NCI-H748 treated with DMSO at 0.1 percent for 48 hours (cell line): ENCODE measurements around the gene MANSC4.

Source experiments
- DNase-seq: peaks from one replicate; lab custom pipeline; 2025; lab: John Stamatoyannopoulos, UW

The MANSC4 gene

GRCh38 chr12:27779920-27780611 is at the start of gene MANSC4, which contains the start of gene KLHL42:
TSS of gene MANSC4 (minus strand) at chr12:27780236. CDS start at chr12:27771276, 8,960 bp downstream.
TSS of gene KLHL42 (plus strand) at chr12:27780233. CDS start at chr12:27780331, 98 bp downstream.
- peak; percentile 2 for DNase-seq

GRCh38 chr12:27828196-27828595 is 48.2 kb upstream of the MANSC4 start:
- no peak for DNase-seq

- no peak for DNase-seq
Measured at GRCh38 chr12:27826076-27826475, 46.0 kb upstream of the MANSC4 start.

GRCh38 chr12:27824126-27824842 is 44.2 kb upstream of the MANSC4 start:
- no peak for DNase-seq

- no peak for DNase-seq
Measured at GRCh38 chr12:27823038-27823437, 43.0 kb upstream of the MANSC4 start.

GRCh38 chr12:27822076-27822712 is 42.2 kb upstream of the MANSC4 start:
- DNase-seq = no peak

- DNase-seq = peak; percentile 50
Measured at GRCh38 chr12:27821259-27821973, 41.4 kb upstream of the MANSC4 start.

GRCh38 chr12:27820564-27820963 is 40.5 kb upstream of the MANSC4 start:
- no peak for DNase-seq

- DNase-seq = peak; percentile 62
Measured at GRCh38 chr12:27818401-27818918, 38.4 kb upstream of the MANSC4 start.

- DNase-seq = no peak
Measured at GRCh38 chr12:27817766-27818165, 37.7 kb upstream of the MANSC4 start.

GRCh38 chr12:27814851-27815591 is 35.0 kb upstream of the MANSC4 start:
- DNase-seq = no peak

GRCh38 chr12:27814411-27814810 is 34.4 kb upstream of the MANSC4 start:
- DNase-seq = no peak

- DNase-seq = no peak
Measured at GRCh38 chr12:27812502-27812901, 32.5 kb upstream of the MANSC4 start.

GRCh38 chr12:27810756-27811155 is 30.7 kb upstream of the MANSC4 start:
- DNase-seq = no peak

GRCh38 chr12:27808841-27809240 is 28.8 kb upstream of the MANSC4 start:
- no peak for DNase-seq

- DNase-seq = no peak
Measured at GRCh38 chr12:27807063-27807703, 27.1 kb upstream of the MANSC4 start.

- DNase-seq = no peak
Measured at GRCh38 chr12:27806259-27806658, 26.2 kb upstream of the MANSC4 start.

GRCh38 chr12:27805238-27805637 is 25.2 kb upstream of the MANSC4 start:
- no peak for DNase-seq

GRCh38 chr12:27802936-27803335 is 22.9 kb upstream of the MANSC4 start:
- DNase-seq = no peak

GRCh38 chr12:27802511-27802910 is 22.5 kb upstream of the MANSC4 start:
- no peak for DNase-seq

GRCh38 chr12:27801630-27802029 is 21.6 kb upstream of the MANSC4 start:
- DNase-seq = no peak
